Kidney (tissue), 14 donors: ENCODE data around the gene ARHGAP23. TPM values are rescaled to one million over a fixed set of nuclear protein-coding genes. Genes with fewer than 3 reads are reported as not detected.
"Not testable (repeated sequence)": the region's sequence is repeated elsewhere in the genome, so short reads cannot be mapped to it uniquely, and the experiment has no call there.

Experiments used
- DNase-seq, 5 donors: peaks; one replicate each; pipeline ENCODE4 v3.0.0-alpha.2; 2013 to 2020
- FAIRE-seq: peaks from 2 replicates; lab custom pipeline; 2012; peaks lifted over from hg19 to GRCh38; lab: Jason Lieb, UNC
- H3K27ac ChIP-seq, 2 donors: one replicate each; pipeline ENCODE4 v1.7.0; 2013; ENCODE audit warnings: low read depth in 2 of 2, low read length in 2 of 2, inconsistent platforms in 1 of 2
- H3K27me3 ChIP-seq: one replicate; pipeline ENCODE4 v1.7.1; 2013; ENCODE audit warnings: low read length, inconsistent platforms; ENCODE audit not compliant: control insufficient read depth, insufficient read depth
- H3K36me3 ChIP-seq, 3 donors: one replicate each; pipeline versions ENCODE4 v1.7.0 to v1.7.1; 2013; ENCODE audit warnings: low read length in 3 of 3, control low read depth in 1 of 3, inconsistent platforms in 1 of 3; ENCODE audit not compliant: insufficient read depth in 3 of 3, control insufficient read depth in 2 of 3
- H3K4me1 ChIP-seq, 3 donors: one replicate each; pipeline versions ENCODE4 v1.7.0 to v1.7.1; 2013; ENCODE audit warnings: low read length in 3 of 3, inconsistent platforms in 1 of 3, low read depth in 1 of 3; ENCODE audit not compliant: control insufficient read depth in 2 of 3, insufficient read depth in 2 of 3
- H3K4me3 ChIP-seq, 3 donors: one replicate each; pipeline versions ENCODE4 v1.7.0 to v1.8.1; 2013; ENCODE audit warnings: low read length in 3 of 3, control low read depth in 1 of 3, inconsistent platforms in 1 of 3
- H3K9ac ChIP-seq, 3 donors: one replicate each; pipeline versions ENCODE4 v1.7.0 to v1.7.1; 2013; ENCODE audit warnings: low read length in 3 of 3, control low read depth in 1 of 3, inconsistent platforms in 1 of 3
- H3K9me3 ChIP-seq, 3 donors: one replicate each; pipeline versions ENCODE4 v1.7.0 to v1.7.1; 2013; ENCODE audit warnings: low read length in 3 of 3, control low read depth in 1 of 3, inconsistent platforms in 1 of 3; ENCODE audit not compliant: control insufficient read depth in 2 of 3, insufficient read depth in 1 of 3
- intact Hi-C: fragments of 100-400 bp; cut with DNase I; formaldehyde crosslinking; loops from one replicate; pipeline ENCODE4 v1.11.1; 2022
- polyA plus RNA-seq: library from polyadenylated mRNA; stranded (reverse); fragments of 350-450 nt; fragmentation: Illumina TruSeq; extraction: RNeasy Lipid Tissue Mini Kit (QIAGEN cat#74804); gene quantifications from one replicate; pipeline ENCODE4 v1.2.3, GENCODE V29; 2014; ENCODE audit warnings: low read depth, low replicate concordance; ENCODE audit not compliant: insufficient read depth
- total RNA-seq: library from RNA; stranded (reverse); fragmentation: NEBNext Ultra II Directional; extraction: Animal tissue kit (Norgen Biotek cat#: 25700); gene quantifications from one replicate; pipeline ENCODE4 v1.2.1, GENCODE V29; 2021
- TF ChIP-seq, protein P1 (sequence below): IDR thresholded peaks from 3 replicates; pipeline ENCODE4 v1.5.1; 2012; ENCODE audit warnings: mild to moderate bottlenecking, moderate library complexity, borderline replicate concordance; ENCODE audit not compliant: insufficient read depth; ENCODE audit errors: extremely low read depth
- donor health status: control.
- donor health status: control.
- donor health status: control.
- donor health status: control.
- donor health status: control.
- donor health status: DM: yes; HTN: yes; CAD: no.
- donor health status: Normal renal cell carcinoma (clear cell type).

Gene ARHGAP23
- total and polyA plus RNA-seq, 2 donors from 2014 or later: 7.6 to 53.8 TPM

DNA sequence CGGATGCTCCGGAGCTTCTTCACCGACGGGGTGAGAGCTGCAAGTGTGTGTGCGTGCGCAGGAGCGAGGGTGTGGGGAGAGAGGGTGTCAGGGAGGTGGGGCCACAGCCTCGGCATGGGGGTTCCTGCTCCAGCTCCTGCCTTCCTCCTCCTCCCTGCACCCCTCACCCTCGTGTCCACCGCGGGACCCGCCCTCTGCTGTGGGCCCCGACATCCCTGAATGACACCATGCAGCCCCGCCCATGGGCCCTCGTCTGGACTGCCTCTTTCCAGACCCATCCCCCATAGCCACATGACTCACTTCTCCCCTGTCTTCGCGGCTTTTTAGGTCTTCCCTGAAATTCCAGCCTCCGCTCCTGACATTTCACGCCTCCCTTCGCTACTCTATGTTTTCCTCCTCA lies 41.6 kb downstream of the ARHGAP23 start:
- Histone ChIP-seq H3K27me3 (no peaks in the 10 kb centered on the region), H3K9me3 (no peaks in the 10 kb centered on the region), H3K36me3 (peaks cover 0 to 2% (median 0%) of the 10 kb centered on the region in 3 donors), H3K4me1 (no peaks in the 10 kb centered on the region), H3K27ac (no peak overlapping the region), H3K9ac (no peak overlapping the region), H3K4me3 (no peak overlapping the region)
- intact Hi-C loops: no loop called here
- TF ChIP-seq, protein P1, sequence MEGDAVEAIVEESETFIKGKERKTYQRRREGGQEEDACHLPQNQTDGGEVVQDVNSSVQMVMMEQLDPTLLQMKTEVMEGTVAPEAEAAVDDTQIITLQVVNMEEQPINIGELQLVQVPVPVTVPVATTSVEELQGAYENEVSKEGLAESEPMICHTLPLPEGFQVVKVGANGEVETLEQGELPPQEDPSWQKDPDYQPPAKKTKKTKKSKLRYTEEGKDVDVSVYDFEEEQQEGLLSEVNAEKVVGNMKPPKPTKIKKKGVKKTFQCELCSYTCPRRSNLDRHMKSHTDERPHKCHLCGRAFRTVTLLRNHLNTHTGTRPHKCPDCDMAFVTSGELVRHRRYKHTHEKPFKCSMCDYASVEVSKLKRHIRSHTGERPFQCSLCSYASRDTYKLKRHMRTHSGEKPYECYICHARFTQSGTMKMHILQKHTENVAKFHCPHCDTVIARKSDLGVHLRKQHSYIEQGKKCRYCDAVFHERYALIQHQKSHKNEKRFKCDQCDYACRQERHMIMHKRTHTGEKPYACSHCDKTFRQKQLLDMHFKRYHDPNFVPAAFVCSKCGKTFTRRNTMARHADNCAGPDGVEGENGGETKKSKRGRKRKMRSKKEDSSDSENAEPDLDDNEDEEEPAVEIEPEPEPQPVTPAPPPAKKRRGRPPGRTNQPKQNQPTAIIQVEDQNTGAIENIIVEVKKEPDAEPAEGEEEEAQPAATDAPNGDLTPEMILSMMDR: no peak
- DNase-seq (peak in 1 of 5 donors; percentile 66), FAIRE-seq (no peak)

DNA sequence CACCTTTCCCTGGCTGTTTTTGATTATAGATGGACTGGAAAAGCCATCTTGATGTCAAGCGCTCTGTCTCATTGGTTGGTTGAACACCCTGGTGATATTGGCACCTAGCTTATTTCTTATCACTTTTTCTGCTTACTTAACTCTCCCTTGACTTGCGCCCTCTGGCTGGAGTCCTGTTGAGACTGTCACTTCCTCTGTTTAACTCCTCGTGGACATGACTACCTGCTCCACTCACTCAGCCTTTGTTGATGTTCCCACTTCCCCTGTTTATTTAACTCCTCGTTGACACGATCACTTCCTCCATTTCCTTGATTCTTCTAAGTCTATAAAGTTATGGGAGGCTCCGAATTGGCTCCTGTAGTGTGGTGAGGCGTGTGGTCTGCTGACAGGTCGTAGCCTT lies 43.0 kb downstream of the ARHGAP23 start:
- intact Hi-C loops, H3K4me3 ChIP-seq, FAIRE-seq, DNase-seq, H3K9me3 ChIP-seq, H3K4me1 ChIP-seq, H3K27ac ChIP-seq, H3K27me3 ChIP-seq, H3K36me3 ChIP-seq, H3K9ac ChIP-seq: not testable (repeated sequence)

DNA sequence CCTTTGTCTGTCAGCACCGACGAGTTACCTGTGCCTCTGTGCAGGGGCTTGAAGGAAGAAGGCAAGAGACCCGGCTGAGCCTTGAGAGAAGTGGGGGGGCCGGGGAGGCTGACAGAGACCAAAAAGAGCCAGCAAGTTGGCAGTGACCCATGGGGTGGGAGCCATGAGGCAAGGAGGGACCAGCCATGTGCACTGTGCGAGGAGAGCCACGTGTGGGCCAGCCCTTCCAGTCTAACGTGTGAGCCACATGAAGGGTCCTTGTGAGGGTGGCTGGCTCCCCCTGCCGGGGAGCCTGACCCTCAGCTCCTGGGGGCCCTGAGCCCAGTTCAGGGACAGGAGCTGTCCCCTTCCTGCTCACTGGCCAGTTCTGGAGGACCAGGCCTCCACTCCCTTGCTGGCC lies 46.4 kb downstream of the ARHGAP23 start:
- H3K9me3 ChIP-seq, intact Hi-C loops, H3K27ac ChIP-seq, H3K9ac ChIP-seq, H3K4me1 ChIP-seq, H3K4me3 ChIP-seq, H3K27me3 ChIP-seq, H3K36me3 ChIP-seq, FAIRE-seq: not testable (repeated sequence)
- peak in 2 of 5 donors; percentile 39 to 61 for DNase-seq

DNA sequence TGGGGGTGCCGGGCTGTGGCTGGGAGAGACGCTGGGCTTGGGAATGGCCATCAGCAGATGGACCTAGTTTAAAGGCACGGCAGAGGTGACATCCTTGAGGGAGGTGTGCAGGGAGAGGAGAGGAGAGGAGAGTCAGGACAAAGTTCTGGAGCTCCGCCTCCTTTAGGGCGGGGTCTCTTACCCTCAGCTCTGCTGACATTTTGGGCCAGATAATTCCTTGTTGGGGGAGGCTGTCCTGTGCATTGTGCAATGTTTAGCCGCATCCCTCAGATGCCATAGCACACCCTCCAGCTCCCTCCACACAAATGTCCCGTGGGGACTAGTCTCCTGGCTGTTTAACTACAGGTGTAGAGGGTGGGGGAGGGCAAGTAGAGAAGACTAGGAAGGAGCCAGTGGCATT lies 48.3 kb downstream of the ARHGAP23 start:
- Histone ChIP-seq H3K27ac (no peak overlapping the region), H3K9ac (no peak overlapping the region), H3K9me3 (no peaks in the 10 kb centered on the region), H3K4me3 (no peak overlapping the region), H3K27me3 (no peaks in the 10 kb centered on the region), H3K4me1 (no peaks in the 10 kb centered on the region), H3K36me3 (no peaks in the 10 kb centered on the region)
- DNase-seq: peak in 1 of 5 donors; percentile 19
- FAIRE-seq: no peak
- TF ChIP-seq, protein P1: no peak
- intact Hi-C loops: no loop called here

DNA sequence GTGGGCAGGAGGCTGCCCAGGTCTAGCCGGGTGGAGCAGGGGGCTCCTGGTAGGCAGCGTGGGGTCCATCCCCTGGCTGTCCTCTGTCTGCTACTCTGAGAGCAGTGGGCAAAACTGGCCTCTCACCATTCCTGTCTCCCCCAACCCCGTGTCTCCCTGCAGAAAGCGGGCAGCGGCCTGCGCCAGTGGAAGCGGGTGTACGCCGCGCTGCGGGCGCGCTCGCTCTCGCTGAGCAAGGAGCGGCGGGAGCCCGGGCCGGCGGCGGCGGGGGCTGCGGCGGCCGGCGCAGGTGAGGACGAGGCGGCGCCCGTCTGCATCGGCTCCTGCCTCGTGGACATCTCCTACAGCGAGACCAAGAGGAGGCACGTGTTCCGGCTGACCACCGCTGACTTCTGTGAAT lies 49.2 kb downstream of the ARHGAP23 start:
- H3K27me3 ChIP-seq, H3K36me3 ChIP-seq, H3K9me3 ChIP-seq, H3K4me3 ChIP-seq, H3K4me1 ChIP-seq, DNase-seq, FAIRE-seq, intact Hi-C loops, H3K27ac ChIP-seq, H3K9ac ChIP-seq: not testable (repeated sequence)

DNA sequence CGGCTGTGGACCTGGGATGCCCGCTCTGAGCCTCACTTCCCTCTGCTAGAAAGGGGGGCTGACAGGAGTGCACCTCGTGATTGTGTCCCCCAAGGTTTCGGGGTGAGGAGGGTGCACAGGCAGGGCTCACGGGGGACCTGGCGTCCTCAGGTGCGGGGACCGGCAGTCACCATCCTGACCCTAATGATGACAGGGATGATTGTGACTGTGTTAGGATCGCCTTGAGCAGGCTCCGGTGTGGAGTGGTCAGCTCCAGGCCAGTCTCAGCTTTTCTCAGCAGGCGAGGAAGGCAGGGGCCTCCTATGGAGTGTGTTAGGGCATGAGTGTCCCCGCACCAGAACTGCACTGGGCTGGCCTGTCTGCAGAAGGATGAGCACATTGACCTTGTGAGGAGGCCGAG lies 49.7 kb downstream of the ARHGAP23 start:
- H3K27ac ChIP-seq, FAIRE-seq, intact Hi-C loops, H3K4me3 ChIP-seq, H3K9me3 ChIP-seq, H3K4me1 ChIP-seq, H3K27me3 ChIP-seq, H3K9ac ChIP-seq, H3K36me3 ChIP-seq: not testable (repeated sequence)
- DNase-seq: peak in 1 of 5 donors; percentile 41

DNA sequence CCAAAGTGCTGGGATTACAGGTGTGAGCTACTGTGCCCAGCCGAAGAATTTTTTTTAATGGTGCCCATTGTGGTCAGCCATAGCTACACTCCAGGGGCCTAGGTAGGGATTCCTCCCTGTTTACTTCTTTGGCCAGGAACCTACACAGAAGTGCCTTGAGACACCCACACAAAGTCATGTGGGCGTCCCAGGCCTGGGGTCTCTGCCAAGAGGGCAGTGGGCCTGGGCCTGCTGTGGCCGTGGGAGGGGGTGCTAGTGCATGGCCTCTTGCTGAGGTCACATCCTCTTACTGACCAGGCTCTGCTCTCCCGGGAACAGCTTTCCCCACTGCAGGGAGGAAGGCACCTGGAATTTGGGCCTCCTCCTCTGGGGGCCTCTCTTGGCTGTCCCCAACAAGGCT lies 50.4 kb downstream of the ARHGAP23 start:
- H3K9me3 ChIP-seq, H3K27ac ChIP-seq, H3K9ac ChIP-seq, H3K36me3 ChIP-seq, H3K27me3 ChIP-seq, H3K4me1 ChIP-seq, H3K4me3 ChIP-seq, FAIRE-seq, intact Hi-C loops: not testable (repeated sequence)
- peak in 1 of 5 donors; percentile 44 for DNase-seq
